ENCODE data around the gene MEN1. TPM values are rescaled to one million over a fixed set of nuclear protein-coding genes. Genes with fewer than 3 reads are reported as not detected.

MEN1 gene
- total and polyA plus RNA-seq, 2 of the 13 experiments (the other 11 are each of a cell fraction or from before 2014, with no cell fraction given), result 20.5 to 27.3 TPM

DNA sequence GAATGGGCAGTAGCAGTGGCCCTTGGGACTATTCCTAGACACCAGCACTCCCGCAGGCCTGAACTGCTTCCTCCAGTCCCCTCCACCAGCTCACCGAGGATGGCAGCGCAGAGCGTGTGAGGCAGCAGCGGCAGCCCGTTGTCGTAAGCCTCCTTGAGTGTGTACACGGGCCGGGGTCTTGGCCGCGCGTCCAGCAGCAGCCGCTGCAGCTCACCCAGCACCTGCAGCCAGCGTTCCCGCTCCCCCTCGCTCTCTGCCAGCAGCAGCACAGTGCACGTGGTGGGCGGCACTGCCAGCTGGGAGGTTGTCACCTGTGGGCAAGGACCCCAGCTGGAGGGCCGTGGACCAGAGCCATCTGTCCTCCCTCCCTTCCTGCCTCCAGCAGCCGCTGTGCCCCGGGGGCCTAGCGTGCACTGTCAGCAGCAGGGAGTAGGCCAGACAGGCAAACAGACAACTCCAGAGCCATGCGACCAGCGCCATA lies 21.1 kb upstream of the MEN1 start:
- DNase-seq (ENCODE audit: low spot score), result no peak
- no peak for FAIRE-seq
- H3K36me3 ChIP-seq (replicated peaks in 1 of 2; ENCODE audit: control insufficient read depth in 1 of 2, insufficient read depth in 2 of 2, low read length in 2 of 2), result no peaks in the 10 kb centered on the region
- TF ChIP-seq MXD1 (CRISPR knock-in tag; IDR thresholded peaks at IDR 0.05) (no peak), THAP11 (CRISPR knock-in tag; IDR thresholded peaks at IDR 0.05) (no peak), ZNF841 (CRISPR knock-in tag; IDR thresholded peaks at IDR 0.05; ENCODE audit: borderline replicate concordance) (no peak), MAZ (IDR thresholded peaks at IDR 0.05; ENCODE audit: borderline replicate concordance, low read depth, low read length) (no peak), MAZ (CRISPR knock-in tag; IDR thresholded peaks at IDR 0.05; ENCODE audit: low read depth) (no peak), NFIC (IDR thresholded peaks at IDR 0.05; ENCODE audit: low read length) (no peak), TOPORS (CRISPR knock-in tag; IDR thresholded peaks at IDR 0.05) (no peak), ZNF564 (CRISPR knock-in tag; IDR thresholded peaks at IDR 0.05) (no peak), JUND (CRISPR knock-in tag; IDR thresholded peaks at IDR 0.05) (no peak), ZNF773 (CRISPR knock-in tag; IDR thresholded peaks at IDR 0.05; ENCODE audit: borderline replicate concordance) (no peak), FOXP1 (IDR thresholded peaks at IDR 0.05) (no peak), FOXP1 (CRISPR knock-in tag; IDR thresholded peaks at IDR 0.05) (no peak), DR1 (CRISPR knock-in tag; IDR thresholded peaks at IDR 0.05) (no peak), EED (CRISPR knock-in tag; IDR thresholded peaks at IDR 0.05) (no peak)
- TF ChIP-seq, protein P1, sequence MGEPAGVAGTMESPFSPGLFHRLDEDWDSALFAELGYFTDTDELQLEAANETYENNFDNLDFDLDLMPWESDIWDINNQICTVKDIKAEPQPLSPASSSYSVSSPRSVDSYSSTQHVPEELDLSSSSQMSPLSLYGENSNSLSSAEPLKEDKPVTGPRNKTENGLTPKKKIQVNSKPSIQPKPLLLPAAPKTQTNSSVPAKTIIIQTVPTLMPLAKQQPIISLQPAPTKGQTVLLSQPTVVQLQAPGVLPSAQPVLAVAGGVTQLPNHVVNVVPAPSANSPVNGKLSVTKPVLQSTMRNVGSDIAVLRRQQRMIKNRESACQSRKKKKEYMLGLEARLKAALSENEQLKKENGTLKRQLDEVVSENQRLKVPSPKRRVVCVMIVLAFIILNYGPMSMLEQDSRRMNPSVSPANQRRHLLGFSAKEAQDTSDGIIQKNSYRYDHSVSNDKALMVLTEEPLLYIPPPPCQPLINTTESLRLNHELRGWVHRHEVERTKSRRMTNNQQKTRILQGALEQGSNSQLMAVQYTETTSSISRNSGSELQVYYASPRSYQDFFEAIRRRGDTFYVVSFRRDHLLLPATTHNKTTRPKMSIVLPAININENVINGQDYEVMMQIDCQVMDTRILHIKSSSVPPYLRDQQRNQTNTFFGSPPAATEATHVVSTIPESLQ (CRISPR knock-in tag; conservative IDR thresholded peaks at IDR 0.05), result no peak
- TF ChIP-seq, protein P2, sequence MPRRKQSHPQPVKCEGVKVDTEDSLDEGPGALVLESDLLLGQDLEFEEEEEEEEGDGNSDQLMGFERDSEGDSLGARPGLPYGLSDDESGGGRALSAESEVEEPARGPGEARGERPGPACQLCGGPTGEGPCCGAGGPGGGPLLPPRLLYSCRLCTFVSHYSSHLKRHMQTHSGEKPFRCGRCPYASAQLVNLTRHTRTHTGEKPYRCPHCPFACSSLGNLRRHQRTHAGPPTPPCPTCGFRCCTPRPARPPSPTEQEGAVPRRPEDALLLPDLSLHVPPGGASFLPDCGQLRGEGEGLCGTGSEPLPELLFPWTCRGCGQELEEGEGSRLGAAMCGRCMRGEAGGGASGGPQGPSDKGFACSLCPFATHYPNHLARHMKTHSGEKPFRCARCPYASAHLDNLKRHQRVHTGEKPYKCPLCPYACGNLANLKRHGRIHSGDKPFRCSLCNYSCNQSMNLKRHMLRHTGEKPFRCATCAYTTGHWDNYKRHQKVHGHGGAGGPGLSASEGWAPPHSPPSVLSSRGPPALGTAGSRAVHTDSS (CRISPR knock-in tag; conservative IDR thresholded peaks at IDR 0.05), result no peak
- TF ChIP-seq, protein P3, sequence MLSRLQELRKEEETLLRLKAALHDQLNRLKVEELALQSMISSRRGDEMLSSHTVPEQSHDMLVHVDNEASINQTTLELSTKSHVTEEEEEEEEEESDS (CRISPR knock-in tag; IDR thresholded peaks at IDR 0.05; ENCODE audit: borderline replicate concordance), result no peak
- TF ChIP-seq, protein P4, sequence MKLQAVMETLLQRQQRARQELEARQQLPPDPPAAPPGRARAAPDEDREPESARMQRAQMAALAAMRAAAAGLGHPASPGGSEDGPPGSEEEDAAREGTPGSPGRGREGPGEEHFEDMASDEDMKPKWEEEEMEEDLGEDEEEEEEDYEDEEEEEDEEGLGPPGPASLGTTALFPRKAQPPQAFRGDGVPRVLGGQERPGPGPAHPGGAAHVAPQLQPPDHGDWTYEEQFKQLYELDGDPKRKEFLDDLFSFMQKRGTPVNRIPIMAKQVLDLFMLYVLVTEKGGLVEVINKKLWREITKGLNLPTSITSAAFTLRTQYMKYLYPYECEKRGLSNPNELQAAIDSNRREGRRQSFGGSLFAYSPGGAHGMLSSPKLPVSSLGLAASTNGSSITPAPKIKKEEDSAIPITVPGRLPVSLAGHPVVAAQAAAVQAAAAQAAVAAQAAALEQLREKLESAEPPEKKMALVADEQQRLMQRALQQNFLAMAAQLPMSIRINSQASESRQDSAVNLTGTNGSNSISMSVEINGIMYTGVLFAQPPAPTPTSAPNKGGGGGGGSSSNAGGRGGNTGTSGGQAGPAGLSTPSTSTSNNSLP (IDR thresholded peaks at IDR 0.05; ENCODE audit: low read depth, low read length), result no peak
- H3K9me3 ChIP-seq (ENCODE audit: low read length), result no peaks in the 10 kb centered on the region
- in situ Hi-C loops (cut with HindIII; ENCODE audit: extremely low pct_ligation_motif_present, low pct_unique_long_range_greater_than_20kb) (no loop called here), intact Hi-C loops (cut with micrococcal nuclease; ENCODE audit: unreplicated experiment) (no loop called here)
- H3K79me2 ChIP-seq (ENCODE audit: insufficient read depth, low read length), result no peaks in the 10 kb centered on the region
- no peak overlapping the region for H3K27ac ChIP-seq (ENCODE audit: extremely low read length, insufficient read depth, low read length)
- no TSS peak for BruUV-seq (replicated peaks)
- WGBS (ENCODE audit: low lambda C conversion rate), result 95% methylated on average over 2 of the region's 24 CpGs
- no peak overlapping the region for H2AFZ ChIP-seq (ENCODE audit: low read length)
- CTCF ChIA-PET (ENCODE audit: low intra/inter-chr PET ratio, low total read pairs), result interaction anchor here (0.6 kb wide), 1 partner anchor 11 kb away, joined by 3 read pairs; no protein-coding TSS in a partner anchor
- H3K4me2 ChIP-seq (ENCODE audit: low read depth, low read length), result no peak overlapping the region
- H3K4me3 ChIP-seq (replicated peaks in 1 of 3; ENCODE audit: insufficient read depth in 1 of 3, low read depth in 2 of 3, low read length in 3 of 3), result no peak overlapping the region
- no peaks in the 10 kb centered on the region for H3K4me1 ChIP-seq (ENCODE audit: insufficient read depth, low read length)
- no peak overlapping the region for H3K9ac ChIP-seq (ENCODE audit: insufficient read depth, low read depth, low read length)
- no peak for ATAC-seq
- no peaks in the 10 kb centered on the region for H4K20me1 ChIP-seq (ENCODE audit: insufficient read depth, low read length)
- H3K27me3 ChIP-seq (ENCODE audit: control insufficient read depth in 1 of 2, insufficient read depth in 2 of 2, low read length in 2 of 2), result no peaks in the 10 kb centered on the region
- POLR2A ChIA-PET, result no interaction called here

All from HepG2 (cell line).